Measurements from ENCODE around the gene TAS1R2. TPM values are rescaled to one million over a fixed set of nuclear protein-coding genes. Genes with fewer than 3 reads are reported as not detected.

The TAS1R2 gene
- total and polyA plus RNA-seq, 2 of the 13 experiments (the other 11 are each of a cell fraction or from before 2014, with no cell fraction given), result not detected

- ATAC-seq (no peak), DNase-seq (ENCODE audit: low spot score) (no peak), FAIRE-seq (no peak)
- intact Hi-C loops (cut with micrococcal nuclease; ENCODE audit: unreplicated experiment), result no loop called here
- no peak for TF ChIP-seq YY1 (IDR thresholded peaks at IDR 0.05; ENCODE audit: insufficient read depth, insufficient replicate concordance, low read depth, low read length)
- TF ChIP-seq CHD2 (IDR thresholded peaks at IDR 0.05; ENCODE audit: low read depth, low read length), result no peak
- TF ChIP-seq EHMT2 (IDR thresholded peaks at IDR 0.05; ENCODE audit: borderline replicate concordance, low read depth, low read length), result no peak
- TF ChIP-seq SMARCE1 (IDR thresholded peaks at IDR 0.05; ENCODE audit: borderline replicate concordance), result no peak
- no peak for TF ChIP-seq ZNF614 (CRISPR knock-in tag; IDR thresholded peaks at IDR 0.05; ENCODE audit: borderline replicate concordance)
- TF ChIP-seq ADNP (CRISPR knock-in tag; IDR thresholded peaks at IDR 0.05), result no peak
- TF ChIP-seq ZNF713 (CRISPR knock-in tag; IDR thresholded peaks at IDR 0.05), result no peak
- TF ChIP-seq ZFP82 (CRISPR knock-in tag; IDR thresholded peaks at IDR 0.05; ENCODE audit: borderline replicate concordance), result no peak
- no peak for TF ChIP-seq POLR2AphosphoS2 (IDR thresholded peaks at IDR 0.05; ENCODE audit: low read depth, low read length)
- no peak for TF ChIP-seq ZNF687 (CRISPR knock-in tag; IDR thresholded peaks at IDR 0.05)
- TF ChIP-seq, protein P1, sequence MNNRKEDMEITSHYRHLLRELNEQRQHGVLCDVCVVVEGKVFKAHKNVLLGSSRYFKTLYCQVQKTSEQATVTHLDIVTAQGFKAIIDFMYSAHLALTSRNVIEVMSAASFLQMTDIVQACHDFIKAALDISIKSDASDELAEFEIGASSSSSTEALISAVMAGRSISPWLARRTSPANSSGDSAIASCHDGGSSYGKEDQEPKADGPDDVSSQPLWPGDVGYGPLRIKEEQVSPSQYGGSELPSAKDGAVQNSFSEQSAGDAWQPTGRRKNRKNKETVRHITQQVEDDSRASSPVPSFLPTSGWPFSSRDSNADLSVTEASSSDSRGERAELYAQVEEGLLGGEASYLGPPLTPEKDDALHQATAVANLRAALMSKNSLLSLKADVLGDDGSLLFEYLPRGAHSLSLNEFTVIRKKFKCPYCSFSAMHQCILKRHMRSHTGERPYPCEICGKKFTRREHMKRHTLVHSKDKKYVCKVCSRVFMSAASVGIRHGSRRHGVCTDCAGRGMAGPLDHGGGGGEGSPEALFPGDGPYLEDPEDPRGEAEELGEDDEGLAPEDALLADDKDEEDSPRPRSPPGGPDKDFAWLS (CRISPR knock-in tag; IDR thresholded peaks at IDR 0.05; ENCODE audit: borderline replicate concordance), result no peak
- TF ChIP-seq, protein P2, sequence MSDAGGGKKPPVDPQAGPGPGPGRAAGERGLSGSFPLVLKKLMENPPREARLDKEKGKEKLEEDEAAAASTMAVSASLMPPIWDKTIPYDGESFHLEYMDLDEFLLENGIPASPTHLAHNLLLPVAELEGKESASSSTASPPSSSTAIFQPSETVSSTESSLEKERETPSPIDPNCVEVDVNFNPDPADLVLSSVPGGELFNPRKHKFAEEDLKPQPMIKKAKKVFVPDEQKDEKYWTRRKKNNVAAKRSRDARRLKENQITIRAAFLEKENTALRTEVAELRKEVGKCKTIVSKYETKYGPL (CRISPR knock-in tag; IDR thresholded peaks at IDR 0.05), result no peak
- TF ChIP-seq NR3C1 (CRISPR knock-in tag; IDR thresholded peaks at IDR 0.05), result no peak
- no peak for TF ChIP-seq MYC (CRISPR knock-in tag; IDR thresholded peaks at IDR 0.05; ENCODE audit: borderline replicate concordance)
- TF ChIP-seq HOXD1 (CRISPR knock-in tag; IDR thresholded peaks at IDR 0.05), result no peak
- Histone ChIP-seq H3K36me3 (replicated peaks in 1 of 2; ENCODE audit: control insufficient read depth in 1 of 2, insufficient read depth in 2 of 2, low read length in 2 of 2) (no peaks in the 10 kb centered on the region), H3K4me3 (replicated peaks in 1 of 3; ENCODE audit: insufficient read depth in 1 of 3, low read depth in 2 of 3, low read length in 3 of 3) (no peak overlapping the region), H2AFZ (ENCODE audit: low read length) (no peak overlapping the region), H3K79me2 (ENCODE audit: insufficient read depth, low read length) (no peaks in the 10 kb centered on the region), H3K9me3 (ENCODE audit: low read length) (no peaks in the 10 kb centered on the region), H4K20me1 (ENCODE audit: insufficient read depth, low read length) (no peaks in the 10 kb centered on the region), H3K4me2 (ENCODE audit: low read depth, low read length) (no peak overlapping the region), H3K27me3 (ENCODE audit: control insufficient read depth in 1 of 2, insufficient read depth in 2 of 2, low read length in 2 of 2) (peaks cover 3 to 21% of the 10 kb centered on the region in 2 experiments; a peak in 2 of 5 replicates), H3K9ac (ENCODE audit: insufficient read depth, low read depth, low read length) (no peak overlapping the region), H3K4me1 (ENCODE audit: insufficient read depth, low read length) (no peaks in the 10 kb centered on the region), H3K27ac (ENCODE audit: extremely low read length, insufficient read depth, low read length) (no peak overlapping the region)
- in situ Hi-C loops (cut with HindIII; ENCODE audit: extremely low pct_ligation_motif_present, low pct_unique_long_range_greater_than_20kb), result loop anchor here (5.0 kb wide), 1 partner anchor 226 kb away; no protein-coding TSS in a partner anchor
- 17% methylated on average over 6 of the region's 6 CpGs for WGBS (ENCODE audit: low lambda C conversion rate)
- BruUV-seq (replicated peaks), result no TSS peak
- ChIA-PET CTCF (ENCODE audit: low intra/inter-chr PET ratio, low total read pairs) (no interaction called here), POLR2A (no interaction called here)
Measured at GRCh38 chr1:18823438-18823837, 36.0 kb downstream of the TAS1R2 start.

Measured in HepG2 (cell line).